Stimulated activated CD4-positive, alpha-beta T cell treated with anti-CD3 and anti-CD28 coated beads, Interleukin-15, amount 100 ng/mL, for 1 hour (primary cell): ENCODE measurements around the gene GPX4.
A peak's percentile ranks its signal among the peaks of the same experiment; 100 is the strongest.

Source experiments
- DNase-seq, 2 donors: peaks; one replicate each; pipeline ENCODE4 v3.0.0-alpha.2; 2020; ENCODE audit warnings: low read depth in 1 of 2, low spot score in 1 of 2

GPX4 gene

DNA sequence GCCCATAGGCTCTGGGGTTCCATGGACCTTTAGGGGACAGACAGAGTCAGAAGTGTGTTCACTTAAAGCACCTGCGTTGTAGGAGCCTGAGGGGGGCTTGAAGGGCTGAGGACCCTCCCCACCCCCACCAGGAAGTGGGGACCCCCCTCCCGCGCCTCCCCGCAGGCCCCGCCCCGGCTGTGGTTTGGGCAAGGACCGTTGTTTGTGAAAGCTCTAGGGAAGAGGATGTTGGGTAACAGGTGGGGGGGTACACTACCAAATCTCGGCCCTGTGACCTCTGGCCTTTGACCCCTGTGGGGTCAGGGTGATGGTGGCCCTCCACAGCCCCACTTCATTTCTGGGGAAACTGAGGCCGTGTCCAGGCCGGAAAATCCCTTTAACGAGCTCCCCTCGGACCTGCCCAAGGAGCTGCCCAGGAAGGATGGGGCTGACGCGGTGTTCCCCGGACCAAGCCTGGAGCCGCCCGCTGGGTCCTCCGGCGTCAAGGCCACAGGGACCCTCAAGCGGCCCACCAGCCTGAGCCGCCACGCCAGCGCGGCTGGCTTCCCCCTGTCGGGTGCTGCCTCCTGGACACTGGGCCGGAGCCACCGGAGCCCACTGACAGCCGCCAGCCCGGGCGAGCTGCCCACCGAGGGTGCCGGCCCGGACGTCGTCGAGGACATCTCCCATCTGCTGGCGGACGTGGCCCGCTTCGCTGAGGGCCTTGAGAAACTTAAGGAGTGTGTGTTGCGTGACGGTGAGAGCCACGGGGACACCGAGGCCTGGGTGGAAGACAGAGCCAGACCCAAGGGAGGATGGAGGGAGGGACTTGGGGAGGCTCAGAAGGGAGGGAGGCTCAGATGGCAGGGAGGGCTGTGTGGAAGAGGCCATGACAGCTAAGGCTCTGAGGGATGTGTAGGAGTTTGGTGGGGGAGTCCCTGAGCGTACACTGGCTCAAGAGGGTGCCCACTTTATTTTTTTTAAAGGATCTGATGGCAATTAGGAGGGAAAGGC is 35.5 kb upstream of the GPX4 start:
- peak in 1 of 2 donors; percentile 57 for DNase-seq

DNA sequence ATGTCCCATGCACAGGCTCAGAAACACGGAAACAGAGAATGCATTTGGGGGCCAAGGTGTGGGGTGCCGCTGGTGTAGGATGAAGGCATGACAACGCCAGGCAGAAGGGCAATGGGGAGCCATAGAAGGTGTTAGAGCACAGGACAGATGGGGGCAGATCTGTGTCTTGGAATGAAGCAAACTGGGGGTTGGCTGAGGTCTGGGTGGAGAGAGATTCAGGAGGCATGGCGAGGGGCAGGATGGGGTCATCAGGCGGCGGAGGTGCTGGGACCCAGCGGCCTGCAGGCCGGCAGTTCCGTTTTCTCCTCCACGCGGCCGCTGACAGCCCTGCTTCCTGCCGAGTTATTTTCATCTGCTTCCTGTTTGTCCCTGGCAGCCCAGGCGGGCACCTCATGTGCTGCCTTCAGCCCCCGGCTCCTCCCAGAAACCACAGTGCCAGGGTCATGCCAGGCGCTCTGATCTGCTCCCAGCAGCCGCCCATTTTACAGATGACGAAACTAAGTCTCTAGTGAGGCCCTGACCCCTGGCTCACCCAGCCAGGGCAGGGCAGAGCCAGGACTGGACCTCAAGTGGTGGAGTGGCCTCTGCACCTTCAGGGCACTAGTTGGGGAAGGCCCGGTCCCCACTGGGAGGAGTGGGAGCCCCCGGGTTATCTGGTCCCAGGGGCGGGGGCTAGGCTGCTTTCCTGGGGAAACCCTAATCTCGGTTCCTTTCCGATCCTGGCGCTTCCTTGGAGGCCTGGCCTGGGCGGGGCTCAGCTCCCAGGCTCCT is 34.6 kb upstream of the GPX4 start:
- peak in 1 of 2 donors; percentile 55 for DNase-seq

DNA sequence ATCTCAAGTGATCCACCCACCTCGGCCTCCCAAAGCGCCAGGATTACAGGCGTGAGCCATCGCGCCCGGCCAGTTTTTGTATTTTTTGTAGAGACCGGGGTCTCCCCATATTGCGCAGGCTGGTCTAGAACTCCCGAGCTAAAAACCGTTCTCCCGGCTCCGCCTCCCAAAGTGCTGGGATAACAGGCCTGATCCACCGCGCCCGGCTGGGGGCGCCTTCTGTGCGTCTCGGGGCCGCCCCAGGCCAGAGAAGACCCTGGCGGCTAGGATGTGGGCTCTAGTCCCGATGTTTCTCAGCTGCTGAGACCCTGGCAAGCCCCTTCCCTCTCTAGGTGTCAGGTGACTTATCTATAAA is 33.2 kb upstream of the GPX4 start:
- no peak for DNase-seq

DNA sequence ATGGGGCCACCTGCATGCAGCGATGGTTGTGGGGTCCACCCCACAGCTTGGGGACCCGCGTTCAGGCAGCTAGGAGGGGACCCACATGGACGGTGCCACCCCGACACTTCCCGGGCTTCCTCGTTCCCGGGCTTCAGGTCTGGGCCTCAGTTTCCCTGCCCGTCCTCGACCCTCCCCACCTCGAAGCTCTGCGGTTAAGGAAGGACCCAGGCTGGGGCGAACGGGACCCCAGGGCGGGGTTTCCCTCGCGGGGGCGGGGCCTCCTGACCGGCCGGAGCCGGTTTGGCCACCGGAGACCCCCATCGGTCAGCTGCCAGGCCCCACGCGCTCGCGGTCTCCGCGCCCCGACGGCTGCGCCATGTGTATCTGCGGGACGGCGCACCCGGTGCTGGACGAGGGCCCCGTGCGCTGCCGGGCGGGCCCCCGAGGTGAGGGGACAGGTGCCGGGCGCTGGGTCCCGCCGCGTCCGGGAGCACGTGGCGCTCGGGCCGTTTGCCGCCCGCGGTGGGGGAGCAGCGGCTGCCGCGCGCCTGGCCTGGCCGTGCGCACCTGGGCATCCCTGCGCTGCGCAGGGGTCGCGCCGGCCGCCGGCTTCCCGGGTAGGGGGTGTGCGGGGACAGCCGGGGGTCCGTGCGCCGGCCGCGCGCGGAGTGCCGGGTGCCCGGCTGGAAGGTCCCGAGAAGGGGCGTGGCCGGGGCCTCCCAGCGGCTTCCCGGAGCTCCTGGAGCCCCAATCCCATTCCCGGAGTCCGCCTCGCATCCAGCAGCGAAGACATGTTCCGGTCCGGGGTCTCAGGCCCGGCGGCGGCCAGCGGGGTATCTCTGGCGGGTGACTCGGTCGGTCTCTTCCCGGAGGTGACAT is 32.6 kb upstream of the GPX4 start:
- DNase-seq, result no peak

DNA sequence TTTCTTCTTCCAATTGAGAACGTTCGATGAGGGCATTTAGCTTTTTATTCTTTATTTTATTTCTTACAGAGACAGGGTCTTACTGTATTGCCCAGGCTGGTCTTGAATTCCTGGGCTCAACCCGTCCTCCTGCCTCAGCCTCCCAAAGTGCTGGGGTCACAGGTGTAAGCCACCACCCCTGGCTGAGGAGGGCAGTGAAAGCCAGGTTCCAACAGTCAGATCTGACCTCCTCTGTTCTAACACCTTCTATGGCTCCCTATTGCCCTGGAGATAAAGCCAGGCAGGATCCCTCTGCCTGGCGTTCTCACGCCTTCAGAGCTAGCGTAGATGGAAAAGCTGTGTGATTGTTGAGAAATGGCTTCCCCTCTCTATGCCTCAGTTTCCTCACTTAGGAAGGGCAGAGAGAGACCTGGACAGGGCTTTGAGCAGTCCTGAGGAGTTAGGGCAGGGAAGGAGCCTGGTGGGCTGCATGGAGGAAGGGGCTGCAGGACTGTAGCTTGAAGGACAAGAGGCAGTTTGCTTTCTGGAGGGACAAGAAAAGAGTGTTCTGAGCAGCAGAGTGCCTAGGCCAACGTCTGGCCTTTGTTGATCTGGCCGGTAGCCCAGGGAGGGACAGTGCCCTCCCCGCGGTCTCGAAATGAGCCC is 31.3 kb upstream of the GPX4 start:
- DNase-seq, result no peak

DNA sequence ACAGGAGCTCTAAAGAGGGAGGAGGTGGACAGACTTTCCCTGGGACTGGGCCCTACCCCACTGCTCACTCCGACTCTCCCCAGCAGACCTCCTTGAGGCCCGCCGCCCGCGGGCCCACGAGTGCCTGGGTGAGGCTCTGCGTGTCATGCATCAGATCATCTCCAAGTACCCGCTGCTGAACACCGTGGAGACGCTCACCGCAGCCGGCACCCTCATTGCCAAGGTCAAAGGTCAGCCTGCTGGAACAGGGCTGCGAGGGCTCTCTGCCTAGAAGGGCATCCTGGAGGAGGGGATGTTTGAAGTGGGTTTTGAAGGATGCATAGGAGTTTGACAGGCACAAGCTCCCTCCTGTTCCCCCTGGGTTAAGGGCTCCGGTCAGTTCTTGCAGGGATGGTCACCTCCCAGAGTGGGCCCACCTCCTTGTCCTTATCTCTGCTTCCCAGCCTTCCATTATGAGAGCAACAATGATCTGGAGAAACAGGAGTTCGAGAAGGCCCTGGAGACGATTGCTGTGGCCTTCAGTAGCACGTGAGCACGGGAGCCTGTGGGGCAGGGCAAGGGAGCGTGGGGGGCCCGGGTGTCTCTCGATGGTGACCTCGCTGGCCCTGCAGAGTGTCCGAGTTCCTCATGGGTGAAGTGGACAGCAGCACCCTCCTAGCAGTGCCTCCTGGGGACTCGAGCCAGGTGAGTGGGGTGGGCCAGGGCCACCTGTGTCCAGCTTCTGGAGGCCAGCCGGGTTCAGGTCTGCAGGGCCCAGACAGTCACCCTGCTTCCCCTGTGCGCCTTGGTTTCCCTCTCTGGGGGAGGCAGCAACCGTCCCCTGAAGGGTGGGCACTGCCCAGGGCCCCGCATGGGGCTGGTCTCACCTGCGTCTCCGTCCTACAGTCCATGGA is 30.5 kb upstream of the GPX4 start:
- no peak for DNase-seq

DNA sequence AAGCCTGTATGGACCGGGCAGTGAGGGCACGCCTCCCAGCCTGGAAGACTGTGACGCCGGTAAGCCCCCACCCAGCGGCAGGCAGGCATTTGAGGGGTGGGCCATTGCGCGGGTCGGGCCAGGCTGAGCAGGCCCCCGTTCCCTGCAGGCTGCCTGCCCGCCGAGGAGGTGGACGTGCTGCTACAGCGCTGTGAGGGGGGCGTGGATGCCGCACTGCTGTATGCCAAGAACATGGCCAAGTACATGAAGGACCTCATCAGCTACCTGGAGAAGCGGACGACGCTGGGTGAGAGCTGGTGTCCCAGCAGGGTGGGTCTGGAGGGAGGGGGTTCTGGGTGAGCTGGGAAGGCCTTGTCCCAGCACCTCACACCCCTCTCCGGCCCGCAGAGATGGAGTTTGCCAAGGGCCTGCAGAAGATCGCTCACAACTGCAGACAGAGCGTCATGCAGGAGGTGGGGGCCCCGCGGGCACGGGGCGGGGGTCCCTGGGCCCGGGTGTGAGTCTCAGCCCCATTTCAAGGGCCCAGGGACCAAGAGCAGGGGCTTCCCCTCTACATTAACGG is 29.8 kb upstream of the GPX4 start:
- no peak for DNase-seq

DNA sequence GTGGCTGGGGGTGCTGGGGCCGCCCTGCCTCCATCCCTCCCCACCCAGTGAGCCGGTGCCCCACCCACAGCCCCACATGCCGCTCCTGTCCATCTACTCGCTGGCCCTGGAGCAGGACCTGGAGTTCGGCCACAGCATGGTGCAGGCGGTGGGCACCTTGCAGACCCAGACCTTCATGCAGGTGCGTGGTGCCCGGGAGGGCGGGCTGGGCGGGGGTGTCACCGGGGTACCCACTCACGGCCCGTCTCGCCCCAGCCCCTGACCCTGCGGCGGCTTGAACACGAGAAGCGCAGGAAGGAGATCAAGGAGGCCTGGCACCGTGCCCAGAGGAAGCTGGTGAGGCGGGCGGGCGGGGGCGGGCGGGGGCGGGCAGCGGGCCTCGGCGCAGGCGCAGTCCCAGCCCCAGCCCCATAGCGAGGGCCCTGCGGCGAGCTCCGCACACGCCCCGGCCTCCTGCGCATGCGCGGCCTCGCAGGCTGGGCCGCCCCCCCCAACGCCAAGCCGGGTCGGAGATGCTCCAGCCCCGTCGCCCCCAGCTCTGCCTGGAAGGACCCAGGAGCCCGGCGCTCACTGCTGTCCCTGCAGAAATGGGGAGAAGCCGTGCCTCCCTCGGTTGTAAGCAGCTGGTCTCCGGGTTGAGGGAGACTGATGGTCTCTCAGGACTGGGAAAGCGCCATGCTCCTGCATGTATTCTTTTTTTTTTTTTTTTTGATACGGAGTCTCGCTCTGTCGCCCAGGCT is 29.1 kb upstream of the GPX4 start:
- DNase-seq, result peak; percentile 75 to 93

DNA sequence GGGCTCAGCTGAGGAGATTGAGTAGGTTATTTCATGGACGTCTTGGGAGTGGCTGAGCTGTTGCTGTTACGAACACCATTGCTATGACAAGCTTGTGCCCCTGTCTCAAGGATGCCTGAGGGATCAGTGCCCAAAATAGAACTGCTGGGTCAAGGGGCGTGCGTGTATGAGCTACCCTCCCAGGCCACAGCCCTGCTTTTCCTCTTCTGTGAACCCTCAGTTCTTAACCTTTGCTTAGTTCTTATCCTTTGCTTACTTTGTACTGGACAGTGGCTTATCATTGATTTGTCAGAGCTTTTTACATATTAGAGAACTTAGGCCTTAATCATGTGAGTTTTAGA is 27.8 kb upstream of the GPX4 start:
- DNase-seq, result no peak

DNA sequence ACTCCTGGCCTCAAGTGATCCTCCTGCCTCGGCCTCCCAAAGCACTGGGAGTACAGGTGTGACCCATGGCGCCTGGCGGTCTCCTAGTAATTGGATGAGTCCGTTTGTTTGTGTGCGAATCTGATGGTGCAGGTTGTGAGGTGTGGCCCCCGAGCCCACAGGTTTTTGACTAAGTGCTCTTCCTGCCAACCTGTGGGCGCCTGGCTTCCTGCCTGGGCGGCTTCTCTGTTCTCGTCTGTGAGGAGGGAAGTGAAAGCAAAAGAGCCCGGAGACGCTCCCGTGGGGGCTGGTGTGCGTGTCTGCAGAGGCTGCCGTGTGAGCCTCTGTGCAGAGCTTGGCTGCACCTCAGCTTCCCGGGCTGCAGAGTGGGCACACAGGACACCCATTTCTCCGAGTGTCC is 26.8 kb upstream of the GPX4 start:
- DNase-seq, result peak; percentile 84 to 85

DNA sequence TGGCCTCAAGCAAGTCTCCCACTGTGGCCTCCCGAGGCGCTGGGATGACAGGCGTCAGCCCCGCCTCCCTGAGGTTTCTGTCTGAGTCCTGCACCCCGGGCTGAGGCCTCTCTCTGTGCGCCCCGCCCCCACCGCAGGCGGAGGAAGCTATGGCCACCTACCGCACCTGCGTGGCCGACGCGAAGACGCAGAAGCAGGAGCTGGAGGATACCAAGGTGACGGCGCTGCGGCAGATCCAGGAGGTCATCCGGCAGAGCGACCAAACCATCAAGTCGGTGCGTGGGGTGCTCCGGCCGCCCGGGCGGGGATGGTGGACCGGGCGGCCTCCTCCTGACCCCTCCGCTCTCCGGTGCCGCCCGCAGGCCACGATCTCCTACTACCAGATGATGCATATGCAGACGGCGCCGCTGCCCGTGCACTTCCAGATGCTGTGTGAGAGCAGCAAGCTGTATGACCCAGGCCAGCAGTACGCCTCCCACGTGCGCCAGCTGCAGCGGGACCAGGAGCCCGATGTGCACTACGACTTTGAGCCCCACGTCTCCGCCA is 24.2 kb upstream of the GPX4 start:
- DNase-seq, result peak in 1 of 2 donors; percentile 60

DNA sequence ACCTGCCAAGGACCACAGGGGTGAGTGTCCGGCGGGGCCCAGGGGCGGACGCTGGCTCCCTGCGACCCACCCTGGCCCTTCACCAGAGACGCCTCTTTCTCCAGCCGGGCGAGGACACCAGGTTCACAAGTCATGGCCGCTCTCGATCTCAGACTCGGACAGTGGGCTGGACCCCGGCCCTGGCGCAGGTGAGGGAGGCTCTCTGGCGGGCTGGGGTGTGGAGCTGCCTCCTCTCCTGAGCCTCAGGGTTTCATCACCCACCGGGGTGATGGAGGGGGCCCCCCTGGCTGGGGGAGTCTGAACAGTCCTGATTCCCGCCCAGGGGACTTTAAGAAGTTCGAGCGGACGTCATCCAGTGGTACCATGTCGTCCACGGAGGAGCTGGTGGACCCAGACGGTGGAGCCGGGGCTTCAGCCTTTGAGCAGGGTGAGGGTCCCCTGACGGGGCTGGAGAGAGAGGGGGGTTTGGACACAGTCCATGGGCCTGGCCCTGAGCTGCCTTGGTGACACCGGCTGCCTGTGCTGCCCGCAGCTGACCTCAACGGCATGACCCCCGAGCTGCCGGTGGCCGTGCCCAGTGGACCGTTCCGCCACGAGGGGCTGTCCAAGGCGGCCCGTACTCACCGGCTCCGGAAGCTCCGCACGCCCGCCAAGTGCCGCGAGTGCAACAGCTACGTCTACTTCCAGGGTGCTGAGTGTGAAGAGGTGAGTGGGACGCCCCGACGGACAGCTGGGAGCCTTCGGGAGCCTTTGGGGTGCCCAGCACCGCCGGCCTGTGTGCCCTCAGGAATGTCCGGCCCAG is 23.2 kb upstream of the GPX4 start:
- no peak for DNase-seq

DNA sequence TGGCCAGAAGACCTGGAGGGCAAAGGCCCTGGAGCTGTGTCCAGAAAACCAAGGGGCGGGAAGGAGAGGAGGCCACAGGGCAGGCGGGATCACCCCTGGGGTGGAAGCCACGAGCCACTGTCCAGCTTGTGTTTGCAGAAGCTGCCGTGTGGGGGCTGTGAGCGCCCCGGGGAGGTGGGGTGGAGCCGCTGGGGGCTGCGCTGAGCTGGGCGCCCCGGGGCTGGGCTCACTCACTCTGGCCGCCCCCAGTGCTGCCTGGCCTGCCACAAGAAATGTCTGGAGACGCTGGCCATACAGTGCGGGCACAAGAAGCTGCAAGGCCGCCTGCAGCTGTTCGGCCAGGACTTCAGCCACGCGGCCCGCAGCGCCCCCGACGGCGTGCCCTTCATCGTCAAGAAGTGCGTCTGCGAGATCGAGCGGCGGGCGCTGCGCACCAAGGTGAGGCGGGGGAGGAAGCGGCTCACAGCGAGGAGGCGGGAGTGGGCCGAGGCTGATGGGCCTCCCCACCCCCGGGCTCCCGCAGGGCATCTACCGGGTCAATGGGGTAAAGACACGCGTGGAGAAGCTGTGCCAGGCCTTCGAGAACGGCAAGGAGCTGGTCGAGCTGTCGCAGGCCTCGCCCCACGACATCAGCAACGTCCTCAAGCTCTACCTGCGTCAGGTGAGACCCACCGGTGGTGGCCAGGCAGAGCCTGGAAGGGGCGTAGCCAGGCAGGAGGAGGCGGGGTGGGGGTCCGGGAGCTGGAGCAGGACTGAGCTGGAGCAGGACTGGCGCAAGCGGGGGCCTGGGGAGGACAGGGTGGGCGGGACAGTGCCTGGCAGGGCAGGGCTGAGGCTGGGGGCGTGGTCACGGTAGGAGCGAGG is 22.3 kb upstream of the GPX4 start:
- DNase-seq, result no peak

DNA sequence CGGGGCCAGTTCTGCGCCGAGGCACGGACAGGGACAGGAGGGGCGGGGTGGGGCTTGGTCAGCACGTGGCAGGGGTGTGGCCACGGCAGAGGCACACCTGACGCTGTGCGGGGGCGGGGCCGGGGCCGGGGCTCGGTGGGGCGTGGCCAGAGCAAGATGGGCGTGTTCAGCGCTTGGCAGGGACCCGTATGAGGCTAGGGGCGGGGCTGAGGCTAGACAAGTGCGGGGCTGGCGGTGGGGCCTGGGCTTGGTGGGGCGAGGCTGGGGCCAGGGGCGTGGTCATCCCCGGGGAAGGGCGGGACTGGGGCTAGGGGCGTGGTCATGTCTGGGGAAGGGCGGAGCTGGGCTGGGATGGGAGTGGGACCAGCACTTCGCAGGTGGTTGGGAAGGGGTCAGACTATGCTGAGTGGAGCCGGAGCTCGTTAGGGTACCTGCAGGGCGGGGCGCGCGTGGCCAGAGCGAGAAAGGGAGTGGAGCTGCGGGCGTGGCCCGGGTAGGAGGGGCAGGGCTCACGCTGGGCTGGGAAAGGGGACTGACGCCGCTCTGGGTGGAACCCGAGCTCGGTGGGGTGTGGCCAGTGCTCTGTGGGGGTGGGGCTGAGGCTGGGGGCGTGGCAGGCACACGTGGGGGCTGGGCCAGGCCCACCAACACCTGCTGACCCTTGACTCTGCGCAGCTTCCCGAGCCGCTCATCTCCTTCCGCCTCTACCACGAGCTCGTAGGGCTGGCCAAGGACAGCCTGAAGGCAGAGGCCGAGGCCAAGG is 21.4 kb upstream of the GPX4 start:
- DNase-seq, result peak; percentile 60 to 70

DNA sequence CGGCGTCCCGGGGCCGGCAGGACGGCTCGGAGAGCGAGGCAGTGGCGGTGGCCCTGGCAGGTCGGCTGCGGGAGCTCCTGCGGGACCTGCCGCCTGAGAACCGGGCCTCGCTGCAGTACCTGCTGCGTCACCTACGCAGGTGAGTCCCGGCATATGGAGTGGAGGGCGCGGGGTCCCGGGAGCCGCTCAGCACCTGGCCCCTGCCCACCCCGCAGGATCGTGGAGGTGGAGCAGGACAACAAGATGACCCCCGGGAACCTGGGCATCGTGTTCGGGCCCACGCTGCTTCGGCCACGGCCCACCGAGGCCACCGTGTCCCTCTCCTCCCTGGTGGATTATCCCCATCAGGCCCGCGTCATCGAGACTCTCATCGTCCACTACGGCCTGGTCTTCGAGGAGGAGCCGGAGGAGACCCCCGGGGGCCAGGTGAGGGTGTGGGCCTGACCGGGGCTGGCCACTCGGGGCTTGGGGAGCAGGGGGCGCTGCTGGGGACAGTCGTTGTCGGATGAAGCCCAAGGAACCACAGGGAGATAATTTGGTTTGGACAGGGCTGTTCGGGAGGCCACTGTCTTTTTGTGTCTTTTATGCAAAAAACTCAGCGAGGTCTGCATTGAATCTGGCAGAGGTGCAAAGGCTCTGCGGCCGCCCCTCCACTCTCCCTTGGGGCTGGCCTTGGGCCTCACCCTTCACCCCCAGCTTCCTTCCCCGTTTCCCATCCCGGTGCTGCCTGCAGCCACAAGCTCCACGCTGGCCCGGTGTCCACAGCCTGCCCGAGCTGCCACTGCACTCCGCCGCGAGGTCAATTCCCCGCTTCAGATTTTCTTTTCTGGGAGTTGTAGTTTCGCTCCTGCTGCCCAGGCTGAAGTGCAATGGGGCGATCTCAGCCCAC is 20.6 kb upstream of the GPX4 start:
- no peak for DNase-seq
